WI38 (cell line): ENCODE measurements around the gene UTP18.

ENCODE experiments used
- H3K4me3 ChIP-seq: 2 replicates; pipeline ENCODE4 v1.5.1; 2011; ENCODE audit warnings: low read depth, mild to moderate bottlenecking, control low read depth, low read length
- TF ChIP-seq, protein P1 (sequence below): IDR thresholded peaks from 2 replicates; pipeline ENCODE4 v1.5.1; 2012; ENCODE audit warnings: low read depth, mild to moderate bottlenecking, control low read depth, low read length

The UTP18 gene

GRCh38 chr17:51341457-51341856, 81.1 kb downstream of the UTP18 start:
- no peak overlapping the region for H3K4me3 ChIP-seq
- TF ChIP-seq, protein P1, sequence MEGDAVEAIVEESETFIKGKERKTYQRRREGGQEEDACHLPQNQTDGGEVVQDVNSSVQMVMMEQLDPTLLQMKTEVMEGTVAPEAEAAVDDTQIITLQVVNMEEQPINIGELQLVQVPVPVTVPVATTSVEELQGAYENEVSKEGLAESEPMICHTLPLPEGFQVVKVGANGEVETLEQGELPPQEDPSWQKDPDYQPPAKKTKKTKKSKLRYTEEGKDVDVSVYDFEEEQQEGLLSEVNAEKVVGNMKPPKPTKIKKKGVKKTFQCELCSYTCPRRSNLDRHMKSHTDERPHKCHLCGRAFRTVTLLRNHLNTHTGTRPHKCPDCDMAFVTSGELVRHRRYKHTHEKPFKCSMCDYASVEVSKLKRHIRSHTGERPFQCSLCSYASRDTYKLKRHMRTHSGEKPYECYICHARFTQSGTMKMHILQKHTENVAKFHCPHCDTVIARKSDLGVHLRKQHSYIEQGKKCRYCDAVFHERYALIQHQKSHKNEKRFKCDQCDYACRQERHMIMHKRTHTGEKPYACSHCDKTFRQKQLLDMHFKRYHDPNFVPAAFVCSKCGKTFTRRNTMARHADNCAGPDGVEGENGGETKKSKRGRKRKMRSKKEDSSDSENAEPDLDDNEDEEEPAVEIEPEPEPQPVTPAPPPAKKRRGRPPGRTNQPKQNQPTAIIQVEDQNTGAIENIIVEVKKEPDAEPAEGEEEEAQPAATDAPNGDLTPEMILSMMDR: no peak

DNA sequence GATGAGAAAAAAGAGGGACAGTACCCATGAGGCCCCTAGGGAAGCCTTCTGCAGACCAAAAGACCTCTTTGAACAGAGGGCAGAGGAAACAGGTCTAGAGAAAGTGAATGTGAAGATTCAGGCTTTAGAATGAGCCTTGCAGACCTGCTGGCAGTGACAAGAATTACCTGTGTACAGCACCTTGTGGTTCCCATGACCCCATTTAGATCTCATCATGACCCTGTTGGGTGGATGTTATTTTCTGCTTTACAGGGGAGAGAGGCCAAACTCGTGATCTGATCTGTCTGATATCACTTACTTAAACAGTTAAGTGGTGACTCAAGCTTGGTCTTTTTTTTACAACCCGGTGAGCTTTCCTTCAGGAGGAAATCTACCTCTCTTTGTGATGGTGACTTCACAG, 81.9 kb downstream of the UTP18 start:
- TF ChIP-seq, protein P1: no peak
- H3K4me3 ChIP-seq: no peak overlapping the region

GRCh38 chr17:51344532-51344931, 84.2 kb downstream of the UTP18 start:
- TF ChIP-seq, protein P1: no peak
- no peak overlapping the region for H3K4me3 ChIP-seq

GRCh38 chr17:51346218-51346982, 86.1 kb downstream of the UTP18 start:
- TF ChIP-seq, protein P1: no peak
- H3K4me3 ChIP-seq: no peak overlapping the region
